Measurements from ENCODE around the gene LMAN1.
A peak's percentile ranks its signal among the peaks of the same experiment; 100 is the strongest.

The LMAN1 gene

GRCh38 chr18:59381949-59382348 is 22.9 kb upstream of the LMAN1 start:
- Histone ChIP-seq H3K36me3 (ENCODE audit: insufficient read depth, low read length) (no peaks in the 10 kb centered on the region), H2AFZ (ENCODE audit: low read depth, low read length) (no peak overlapping the region), H3K4me3 (ENCODE audit: low read length) (no peak overlapping the region), H3K9me3 (ENCODE audit: low read length) (no peaks in the 10 kb centered on the region), H3K27me3 (ENCODE audit: insufficient read depth, low read length) (peaks cover 5% of the 10 kb centered on the region), H3K4me1 (ENCODE audit: insufficient read depth, low read length) (peaks cover 6% of the 10 kb centered on the region)

DNA sequence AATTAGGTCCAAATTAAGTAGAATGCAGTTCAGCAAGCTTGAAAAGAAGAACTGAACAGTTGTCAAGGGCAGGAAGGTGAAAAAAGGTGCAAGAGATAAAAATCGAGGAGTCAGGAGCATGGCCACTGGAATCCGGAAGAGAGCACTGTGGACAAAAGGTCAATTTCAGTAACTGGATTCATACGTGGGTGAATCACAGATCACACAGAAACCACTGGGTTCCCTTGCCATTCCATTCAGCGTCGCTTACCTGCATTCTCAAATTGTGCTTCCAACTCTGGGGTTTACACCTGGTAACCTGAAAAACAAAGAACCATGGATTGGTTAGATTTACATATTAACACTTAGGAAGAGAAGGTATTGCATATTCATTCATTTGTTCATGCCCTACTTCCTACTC is 21.6 kb upstream of the LMAN1 start:
- H3K36me3 ChIP-seq (ENCODE audit: insufficient read depth, low read length) = no peaks in the 10 kb centered on the region
- H2AFZ ChIP-seq (ENCODE audit: low read depth, low read length) = no peak overlapping the region
- H3K4me3 ChIP-seq (ENCODE audit: low read length) = no peak overlapping the region
- peaks cover 5% of the 10 kb centered on the region for H3K27me3 ChIP-seq (ENCODE audit: insufficient read depth, low read length)
- no peaks in the 10 kb centered on the region for H3K9me3 ChIP-seq (ENCODE audit: low read length)
- H3K4me1 ChIP-seq (ENCODE audit: insufficient read depth, low read length) = peaks cover 7% of the 10 kb centered on the region

DNA sequence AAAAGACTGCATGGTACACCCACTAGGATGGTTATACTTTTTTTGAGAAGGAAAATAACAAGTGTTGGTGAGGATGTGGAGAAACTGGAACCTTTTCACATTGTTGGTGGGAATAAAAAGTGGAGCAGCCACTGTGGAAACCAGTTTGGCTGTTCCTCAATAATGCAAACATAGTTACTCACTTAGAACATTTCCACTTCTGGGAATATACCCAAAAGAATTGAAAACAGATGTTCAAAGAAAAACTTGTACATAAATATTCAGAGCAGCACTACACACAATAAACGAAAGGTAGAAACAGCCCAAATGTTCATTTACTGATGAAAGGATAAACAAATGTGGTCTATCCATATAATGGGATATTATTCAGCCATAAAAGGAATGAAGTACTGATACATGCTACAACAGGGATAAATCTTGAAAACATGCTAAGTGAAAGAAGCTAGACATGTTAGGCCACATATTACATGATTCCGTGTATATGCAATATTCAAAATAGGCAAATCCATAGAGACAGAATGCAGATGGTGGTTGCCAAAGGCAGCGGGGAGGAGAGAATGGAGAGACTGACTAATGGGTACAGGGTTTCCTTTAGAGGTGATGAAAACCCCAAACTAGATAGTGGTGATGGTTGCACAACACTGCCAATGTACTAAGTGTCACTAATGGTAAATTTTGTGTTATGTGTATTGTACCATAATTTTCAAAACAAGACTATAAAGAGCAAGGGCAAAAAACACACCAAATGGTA is 20.9 kb upstream of the LMAN1 start:
- no peaks in the 10 kb centered on the region for H3K9me3 ChIP-seq (ENCODE audit: low read length)
- peaks cover 7% of the 10 kb centered on the region for H3K4me1 ChIP-seq (ENCODE audit: insufficient read depth, low read length)
- peaks cover 10% of the 10 kb centered on the region for H3K27me3 ChIP-seq (ENCODE audit: insufficient read depth, low read length)
- no peak overlapping the region for H2AFZ ChIP-seq (ENCODE audit: low read depth, low read length)
- H3K36me3 ChIP-seq (ENCODE audit: insufficient read depth, low read length) = no peaks in the 10 kb centered on the region
- no peak overlapping the region for H3K4me3 ChIP-seq (ENCODE audit: low read length)

GRCh38 chr18:59377613-59378337 is 18.7 kb upstream of the LMAN1 start:
- no peaks in the 10 kb centered on the region for H3K9me3 ChIP-seq (ENCODE audit: low read length)
- H3K4me3 ChIP-seq (ENCODE audit: low read length) = no peak overlapping the region
- no peak overlapping the region for H2AFZ ChIP-seq (ENCODE audit: low read depth, low read length)
- H3K27me3 ChIP-seq (ENCODE audit: insufficient read depth, low read length) = peaks cover 12% of the 10 kb centered on the region
- H3K4me1 ChIP-seq (ENCODE audit: insufficient read depth, low read length) = peaks cover 8% of the 10 kb centered on the region
- H3K36me3 ChIP-seq (ENCODE audit: insufficient read depth, low read length) = no peaks in the 10 kb centered on the region

DNA sequence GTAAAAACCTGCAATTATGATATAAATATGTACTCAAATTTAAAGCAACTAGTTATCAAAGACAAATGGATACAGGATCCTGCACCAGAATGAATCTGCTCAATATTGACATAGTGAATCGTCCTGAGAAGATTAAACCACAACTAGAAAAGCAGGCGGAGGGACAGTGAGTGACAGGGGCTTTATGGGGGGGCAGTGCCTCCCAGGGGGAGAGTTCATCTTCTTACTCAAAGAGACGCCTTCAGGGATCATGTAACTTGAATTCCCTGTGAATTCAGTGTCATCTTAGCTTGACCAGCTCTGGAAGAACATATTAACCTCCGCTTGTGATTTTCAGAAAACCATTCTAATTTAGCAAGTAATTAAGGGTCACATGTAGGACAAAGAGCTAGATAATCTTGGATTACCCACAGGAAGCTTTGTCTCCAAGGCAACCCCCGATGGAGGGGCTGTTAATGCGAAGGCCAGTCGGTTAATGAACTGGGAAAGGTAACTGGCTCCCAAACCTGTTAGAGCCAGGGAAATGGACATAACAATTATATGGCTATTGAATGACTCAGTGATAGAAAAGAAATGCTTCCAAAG is 17.4 kb upstream of the LMAN1 start:
- H3K27me3 ChIP-seq (ENCODE audit: insufficient read depth, low read length) = peaks cover 12% of the 10 kb centered on the region

DNA sequence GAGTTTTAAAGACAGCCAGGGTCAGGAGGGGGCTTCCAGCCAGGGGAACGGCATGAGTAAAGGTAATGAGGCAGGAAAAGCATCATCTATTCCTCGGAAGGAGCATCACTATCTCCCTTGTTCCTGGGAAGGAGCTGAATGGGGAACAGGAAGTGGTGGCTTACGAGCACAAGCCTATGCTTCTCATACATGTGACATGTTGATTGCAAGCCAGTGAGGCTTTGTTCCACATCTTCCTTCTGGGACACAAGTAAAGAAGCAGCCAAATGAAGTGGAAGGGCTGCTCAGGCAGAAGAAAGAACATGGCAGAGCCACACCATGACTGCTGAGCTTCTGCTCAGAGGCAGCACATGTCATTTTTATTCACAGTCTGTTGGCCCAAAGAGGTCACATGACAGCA is 15.1 kb upstream of the LMAN1 start:
- Histone ChIP-seq H2AFZ (ENCODE audit: low read depth, low read length) (no peak overlapping the region), H3K36me3 (ENCODE audit: insufficient read depth, low read length) (no peaks in the 10 kb centered on the region), H3K4me3 (ENCODE audit: low read length) (no peak overlapping the region), H3K4me1 (ENCODE audit: insufficient read depth, low read length) (peaks cover 8% of the 10 kb centered on the region), H3K27me3 (ENCODE audit: insufficient read depth, low read length) (peaks cover 12% of the 10 kb centered on the region), H3K9me3 (ENCODE audit: low read length) (no peaks in the 10 kb centered on the region)

More for the DNA sequence above, 17.4 kb upstream of the LMAN1 start:
- Histone ChIP-seq H3K36me3 (ENCODE audit: insufficient read depth, low read length) (no peaks in the 10 kb centered on the region), H3K4me1 (ENCODE audit: insufficient read depth, low read length) (peaks cover 8% of the 10 kb centered on the region), H2AFZ (ENCODE audit: low read depth, low read length) (no peak overlapping the region), H3K9me3 (ENCODE audit: low read length) (no peaks in the 10 kb centered on the region), H3K4me3 (ENCODE audit: low read length) (no peak overlapping the region)

DNA sequence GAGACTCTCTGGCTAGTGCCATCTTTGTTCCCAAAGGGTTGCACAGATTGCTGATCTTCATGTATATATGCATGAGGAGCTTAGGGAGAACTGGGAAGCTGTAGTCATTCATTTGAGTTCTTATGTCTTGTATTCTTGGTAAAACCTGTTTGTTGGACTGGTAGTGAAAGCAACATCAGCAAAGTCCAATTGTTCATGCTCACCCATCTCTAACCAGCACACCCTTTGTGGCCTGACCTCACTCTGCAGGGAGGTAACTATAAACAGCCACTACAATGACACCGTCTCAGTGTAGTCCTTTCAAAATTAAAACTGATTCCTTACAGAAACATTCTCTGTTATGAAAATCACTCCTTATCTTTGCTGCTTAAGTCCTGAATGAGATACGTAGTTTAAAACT is 13.9 kb upstream of the LMAN1 start:
- H3K36me3 ChIP-seq (ENCODE audit: insufficient read depth, low read length) = no peaks in the 10 kb centered on the region
- peaks cover 8% of the 10 kb centered on the region for H3K4me1 ChIP-seq (ENCODE audit: insufficient read depth, low read length)
- H2AFZ ChIP-seq (ENCODE audit: low read depth, low read length) = no peak overlapping the region
- no peaks in the 10 kb centered on the region for H3K9me3 ChIP-seq (ENCODE audit: low read length)
- peaks cover 12% of the 10 kb centered on the region for H3K27me3 ChIP-seq (ENCODE audit: insufficient read depth, low read length)
- H3K4me3 ChIP-seq (ENCODE audit: low read length) = no peak overlapping the region

- Histone ChIP-seq H3K27me3 (ENCODE audit: insufficient read depth, low read length) (peaks cover 18% of the 10 kb centered on the region), H3K36me3 (ENCODE audit: insufficient read depth, low read length) (peaks cover 8% of the 10 kb centered on the region), H3K4me3 (ENCODE audit: low read length) (no peak overlapping the region), H3K9me3 (ENCODE audit: low read length) (no peaks in the 10 kb centered on the region), H3K4me1 (ENCODE audit: insufficient read depth, low read length) (peaks cover 14% of the 10 kb centered on the region), H2AFZ (ENCODE audit: low read depth, low read length) (no peak overlapping the region)
Observed at GRCh38 chr18:59360381-59360780, 1.3 kb upstream of the LMAN1 start.

GRCh38 chr18:59359576-59359952 is 499 bp upstream of the LMAN1 start:
- Histone ChIP-seq H3K4me3 (ENCODE audit: low read length) (peak overlapping the region; percentile 85), H3K27me3 (ENCODE audit: insufficient read depth, low read length) (peaks cover 18% of the 10 kb centered on the region), H2AFZ (ENCODE audit: low read depth, low read length) (peak overlapping the region; percentile 62), H3K4me1 (ENCODE audit: insufficient read depth, low read length) (peaks cover 14% of the 10 kb centered on the region), H3K36me3 (ENCODE audit: insufficient read depth, low read length) (peaks cover 16% of the 10 kb centered on the region), H3K9me3 (ENCODE audit: low read length) (no peaks in the 10 kb centered on the region)

DNA sequence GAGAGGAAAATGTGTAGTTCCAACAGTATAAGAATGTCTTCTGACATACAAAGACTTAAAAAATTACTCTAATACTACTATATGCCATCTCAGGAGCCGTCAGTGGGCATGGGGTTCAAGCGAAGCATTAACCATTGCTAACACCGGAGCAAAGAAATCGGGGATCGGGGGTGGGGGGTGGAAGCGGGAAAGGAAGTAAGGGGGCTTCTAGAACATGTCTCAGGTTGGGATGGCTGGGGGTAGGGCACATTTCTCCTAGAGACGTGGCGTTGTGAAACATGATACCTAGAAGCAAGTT is 702 bp downstream of the LMAN1 start:
- Histone ChIP-seq H3K4me3 (ENCODE audit: low read length) (peak overlapping the region; percentile 85), H2AFZ (ENCODE audit: low read depth, low read length) (peak overlapping the region; percentile 85), H3K4me1 (ENCODE audit: insufficient read depth, low read length) (peaks cover 14% of the 10 kb centered on the region), H3K9me3 (ENCODE audit: low read length) (no peaks in the 10 kb centered on the region), H3K27me3 (ENCODE audit: insufficient read depth, low read length) (peaks cover 13% of the 10 kb centered on the region), H3K36me3 (ENCODE audit: insufficient read depth, low read length) (peaks cover 27% of the 10 kb centered on the region)

DNA sequence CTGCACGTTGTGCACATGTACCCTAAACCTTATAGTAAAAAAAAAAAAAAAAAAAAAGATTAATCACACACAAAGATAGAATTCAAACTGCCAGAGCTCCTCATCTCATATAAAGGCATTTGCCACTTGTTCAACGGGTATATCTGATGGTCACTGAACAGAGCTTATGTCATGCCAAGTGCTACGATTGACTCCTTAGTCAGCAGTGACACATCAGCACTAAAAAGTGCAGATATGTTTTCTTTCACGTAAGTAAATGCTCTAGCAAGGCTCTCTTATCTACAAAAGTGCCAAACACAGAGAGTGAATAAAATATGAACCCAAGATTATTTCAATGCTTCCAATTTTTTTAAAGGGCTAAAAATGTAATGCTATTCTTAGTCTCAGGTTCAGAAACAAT is 1.1 kb downstream of the LMAN1 start:
- H3K9me3 ChIP-seq (ENCODE audit: low read length) = no peaks in the 10 kb centered on the region
- H3K4me3 ChIP-seq (ENCODE audit: low read length) = peak overlapping the region; percentile 85
- peaks cover 14% of the 10 kb centered on the region for H3K4me1 ChIP-seq (ENCODE audit: insufficient read depth, low read length)
- peaks cover 9% of the 10 kb centered on the region for H3K27me3 ChIP-seq (ENCODE audit: insufficient read depth, low read length)
- H3K36me3 ChIP-seq (ENCODE audit: insufficient read depth, low read length) = peaks cover 31% of the 10 kb centered on the region
- H2AFZ ChIP-seq (ENCODE audit: low read depth, low read length) = no peak overlapping the region

- Histone ChIP-seq H3K36me3 (ENCODE audit: insufficient read depth, low read length) (peaks cover 59% of the 10 kb centered on the region), H3K9me3 (ENCODE audit: low read length) (no peaks in the 10 kb centered on the region), H3K27me3 (ENCODE audit: insufficient read depth, low read length) (no peaks in the 10 kb centered on the region), H2AFZ (ENCODE audit: low read depth, low read length) (no peak overlapping the region), H3K4me1 (ENCODE audit: insufficient read depth, low read length) (peaks cover 14% of the 10 kb centered on the region), H3K4me3 (ENCODE audit: low read length) (no peak overlapping the region)
Observed at GRCh38 chr18:59354731-59355130, 4.3 kb downstream of the LMAN1 start.

DNA sequence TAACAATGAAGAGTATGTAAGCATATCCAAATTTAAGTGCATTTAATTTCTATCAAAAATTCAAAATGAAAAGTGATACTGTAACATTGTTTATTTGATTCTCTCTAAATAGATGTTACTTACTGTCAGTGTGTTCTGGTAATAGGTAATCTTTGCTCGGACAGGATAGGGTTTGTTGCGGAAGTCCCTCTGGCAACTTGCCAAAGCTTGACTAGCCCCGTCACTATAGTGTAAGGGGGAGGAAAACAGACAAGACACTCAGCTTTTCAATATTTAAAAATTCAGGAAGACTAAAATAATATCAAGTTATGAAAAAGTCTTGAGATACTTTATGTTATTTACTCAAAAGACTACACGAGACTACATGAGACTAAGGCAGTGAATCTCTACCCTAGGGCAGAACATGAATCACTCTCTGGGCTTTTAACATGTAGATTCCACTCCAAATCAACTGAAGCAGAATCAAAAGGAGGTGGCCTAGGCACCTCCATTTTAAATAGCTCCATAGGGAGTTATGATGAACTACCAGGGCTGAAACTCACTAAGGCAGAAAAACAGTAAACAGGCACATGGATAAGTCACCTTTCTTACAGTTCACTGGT is 5.9 kb downstream of the LMAN1 start:
- peaks cover 14% of the 10 kb centered on the region for H3K4me1 ChIP-seq (ENCODE audit: insufficient read depth, low read length)
- no peaks in the 10 kb centered on the region for H3K27me3 ChIP-seq (ENCODE audit: insufficient read depth, low read length)
- no peaks in the 10 kb centered on the region for H3K9me3 ChIP-seq (ENCODE audit: low read length)
- peaks cover 74% of the 10 kb centered on the region for H3K36me3 ChIP-seq (ENCODE audit: insufficient read depth, low read length)
- H2AFZ ChIP-seq (ENCODE audit: low read depth, low read length) = no peak overlapping the region
- H3K4me3 ChIP-seq (ENCODE audit: low read length) = no peak overlapping the region

Data from neuron (in vitro differentiated cells).